ENCODE measurements around the gene AUTS2.

The AUTS2 gene

DNA sequence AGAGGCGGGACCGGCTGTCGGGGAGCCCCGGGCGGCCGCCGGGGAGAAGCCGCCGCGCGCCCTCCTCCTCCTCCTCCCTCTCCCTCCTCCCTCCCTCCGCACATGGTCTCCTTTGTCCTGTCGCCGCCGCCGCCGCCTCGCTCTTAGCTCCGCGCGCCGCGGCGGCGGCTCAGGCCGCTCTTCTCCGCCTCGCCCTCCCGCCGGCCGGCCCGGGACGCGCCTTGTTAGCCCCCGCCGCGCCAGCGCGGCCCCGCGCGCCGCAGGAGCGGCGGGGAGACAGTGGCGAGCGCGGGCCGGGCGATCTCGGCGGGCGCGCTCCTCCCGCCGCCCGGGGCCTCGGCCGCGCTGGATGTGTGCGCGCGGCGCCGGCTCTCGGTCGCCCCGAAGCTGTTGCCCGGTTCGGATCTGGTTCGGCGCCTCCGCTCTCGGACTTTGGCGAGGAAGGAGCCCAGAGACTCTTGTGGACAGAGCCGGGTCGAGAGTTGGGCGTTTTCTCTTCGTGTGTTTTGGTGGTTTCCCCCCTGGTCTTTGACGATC lies 1096.2 kb downstream of the AUTS2 start:
- peak; percentile 40 for DNase-seq

DNA sequence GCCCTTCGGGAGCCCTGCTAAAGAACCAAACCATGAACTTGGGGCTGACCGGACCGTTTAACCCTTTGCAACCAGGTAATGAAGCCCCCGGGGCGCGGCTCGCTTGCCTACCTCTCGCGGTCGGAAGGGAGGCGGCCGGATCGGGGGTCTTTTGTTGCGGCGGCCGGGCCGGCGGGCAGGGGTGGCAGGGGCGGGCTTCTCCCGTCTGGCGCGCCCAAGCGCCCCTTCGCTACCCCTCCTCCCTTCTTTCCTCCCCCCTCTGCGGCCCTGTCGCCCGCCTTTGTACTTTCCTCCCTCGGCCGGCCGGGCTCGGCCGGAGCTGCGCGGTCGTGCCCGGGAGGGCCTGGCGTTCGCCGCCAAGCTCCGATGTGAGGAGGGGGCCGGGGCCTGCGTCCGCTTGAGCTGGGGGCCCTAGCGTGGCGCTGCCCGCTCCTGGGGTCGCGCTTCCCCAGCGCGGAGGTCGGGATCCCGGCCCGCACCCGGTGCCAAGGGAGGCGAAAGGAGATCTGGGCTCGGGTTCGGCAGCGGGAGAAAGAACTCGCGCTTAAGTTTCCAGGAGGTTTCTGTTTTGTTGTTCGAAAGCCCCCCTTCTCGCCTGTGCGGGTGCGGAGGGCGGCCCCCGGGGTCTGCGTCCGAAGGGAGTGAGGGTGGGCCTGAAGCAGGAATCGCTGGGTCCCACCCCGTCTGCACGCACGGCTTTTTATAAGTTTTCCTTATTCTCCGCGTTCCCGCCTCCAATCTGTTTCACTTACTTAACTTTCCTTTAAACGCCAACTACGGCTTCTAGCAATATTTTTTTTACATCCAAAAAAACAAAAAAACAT lies 1096.9 kb downstream of the AUTS2 start:
- peak; percentile 67 for DNase-seq

DNA sequence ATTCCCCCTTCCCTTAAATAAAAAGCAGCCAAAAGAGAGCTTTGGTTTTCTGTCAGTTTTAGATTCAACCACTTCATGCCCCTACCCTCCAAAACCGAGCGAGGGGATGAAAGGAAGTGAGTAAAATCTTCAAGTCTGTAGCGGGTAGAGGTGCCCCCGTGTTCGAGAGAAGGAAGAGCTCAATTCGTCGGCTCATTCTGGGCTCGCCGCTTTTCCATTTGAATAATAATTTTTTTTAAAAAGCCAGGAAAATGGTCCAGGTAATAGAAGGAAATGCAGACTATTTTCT lies 1097.5 kb downstream of the AUTS2 start:
- DNase-seq: peak; percentile 58

- DNase-seq: peak; percentile 58
Observed at GRCh38 chr7:70696201-70696754, 1098.0 kb downstream of the AUTS2 start.

DNA sequence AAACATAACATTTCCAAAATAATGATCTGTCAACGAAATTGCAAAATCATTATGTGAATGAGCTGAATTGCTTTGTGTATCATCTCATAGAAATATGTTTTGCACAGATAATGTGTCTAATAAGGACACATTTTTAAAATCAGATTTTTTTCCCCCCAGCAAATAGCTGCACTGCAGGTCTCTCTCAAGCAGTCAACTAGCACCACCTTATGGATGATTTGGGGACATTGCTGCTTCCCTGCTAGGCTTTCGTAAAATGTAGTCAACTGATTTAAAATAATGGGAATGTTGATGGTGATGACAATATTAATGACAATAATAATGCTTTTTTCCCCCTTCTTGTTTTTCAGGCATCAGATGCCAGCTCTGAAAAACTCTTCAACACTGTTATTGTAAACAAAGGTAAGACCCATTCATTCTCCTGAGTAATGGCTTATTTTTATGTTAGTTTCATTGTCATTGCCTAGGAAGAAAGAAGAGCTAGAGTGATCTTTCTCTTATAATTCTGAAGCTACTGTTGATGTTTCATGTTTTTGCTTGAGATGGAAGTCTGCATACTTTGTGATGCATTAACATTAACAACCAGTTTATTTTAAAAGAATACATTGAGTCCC lies 1100.1 kb downstream of the AUTS2 start:
- DNase-seq: peak; percentile 87

GRCh38 chr7:70699271-70699670 lies 1101.0 kb downstream of the AUTS2 start:
- no peak for DNase-seq

DNA sequence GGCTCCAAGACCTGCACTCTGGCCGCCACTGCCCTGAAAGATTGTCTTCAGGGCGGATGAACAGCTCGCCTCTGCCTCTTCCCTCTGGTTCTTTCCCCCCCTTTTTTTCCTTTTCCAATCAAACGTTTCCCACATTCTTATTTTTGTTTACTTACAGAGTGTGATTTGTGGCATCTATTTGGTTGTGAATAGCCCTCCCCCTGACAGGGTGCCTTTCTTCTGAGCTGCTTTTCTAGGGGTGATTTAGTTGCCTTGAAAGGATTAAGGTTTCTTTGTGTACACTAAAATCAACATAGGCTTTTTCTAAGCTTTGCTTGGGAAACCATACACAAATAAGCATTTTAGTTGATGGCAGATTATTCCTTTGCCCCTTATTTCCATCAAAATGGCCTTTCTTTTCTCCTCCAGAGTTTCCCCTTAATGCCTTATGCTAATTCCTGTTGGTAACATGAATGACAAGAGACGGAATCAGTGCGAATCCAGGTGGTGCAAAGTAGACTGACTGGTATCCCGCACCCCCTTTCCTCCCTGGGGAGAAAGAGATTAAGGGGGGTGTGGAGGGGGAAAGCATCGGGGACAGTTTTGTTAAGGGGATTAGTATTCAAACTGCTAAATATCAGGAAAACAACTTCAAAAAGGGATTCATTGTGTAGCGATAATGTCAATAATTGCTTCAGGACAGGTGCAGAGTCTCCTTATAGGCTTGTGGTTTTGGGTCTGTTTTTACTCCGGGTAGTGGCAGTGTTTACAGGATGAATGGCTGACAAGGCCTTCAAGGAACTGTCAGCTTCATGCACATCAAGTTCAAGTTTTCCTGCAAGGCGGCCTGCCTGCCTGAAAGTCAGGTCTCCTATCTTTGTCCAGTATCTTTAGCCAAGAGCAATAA lies 1102.0 kb downstream of the AUTS2 start:
- no peak for DNase-seq

DNA sequence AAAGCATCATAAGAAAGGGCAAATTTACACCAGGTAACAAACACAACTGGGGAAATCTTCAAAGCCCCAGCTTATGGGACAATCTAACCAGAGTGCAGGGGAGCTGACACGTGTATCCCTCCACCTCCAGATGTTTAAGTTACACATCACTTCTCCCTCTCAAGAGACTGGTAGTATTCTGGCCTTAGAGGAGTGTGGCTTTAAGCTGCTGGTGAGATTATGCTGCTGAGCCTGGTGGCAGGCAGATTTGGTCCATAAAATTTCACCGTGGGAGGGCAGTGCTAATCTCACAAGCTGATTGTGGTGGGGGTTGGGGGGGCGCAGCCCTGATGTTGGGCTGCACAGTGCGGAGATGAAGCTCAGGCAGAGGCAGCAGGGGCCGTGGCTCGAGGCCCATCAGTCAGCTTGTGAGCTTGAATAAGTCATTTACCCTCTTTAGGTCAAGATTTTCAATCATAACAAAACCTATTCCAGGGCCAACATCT lies 1102.7 kb downstream of the AUTS2 start:
- DNase-seq: no peak

DNA sequence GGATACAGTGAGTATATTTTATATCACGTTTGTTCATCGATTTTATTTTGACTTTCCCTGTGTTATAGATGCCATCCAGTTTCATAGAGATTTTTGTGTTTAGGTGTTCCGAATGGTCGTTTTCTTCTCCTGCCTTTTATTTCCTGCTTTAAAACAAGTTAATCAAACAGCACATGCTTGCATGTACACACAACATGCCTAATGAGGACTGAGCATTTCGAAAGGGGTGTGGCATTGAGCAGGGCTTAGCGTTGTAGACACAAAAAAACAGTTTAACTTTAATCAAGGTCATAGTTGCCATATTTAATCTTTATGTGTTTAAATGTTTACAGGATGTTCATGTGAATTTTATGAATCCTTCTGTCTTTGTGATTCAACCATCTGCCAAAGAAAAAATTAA lies 1103.2 kb downstream of the AUTS2 start:
- no peak for DNase-seq

- no peak for DNase-seq
Observed at GRCh38 chr7:70701991-70702390, 1103.7 kb downstream of the AUTS2 start.

- no peak for DNase-seq
Observed at GRCh38 chr7:70703785-70704184, 1105.5 kb downstream of the AUTS2 start.

GRCh38 chr7:70704831-70705346 lies 1106.6 kb downstream of the AUTS2 start:
- no peak for DNase-seq

DNA sequence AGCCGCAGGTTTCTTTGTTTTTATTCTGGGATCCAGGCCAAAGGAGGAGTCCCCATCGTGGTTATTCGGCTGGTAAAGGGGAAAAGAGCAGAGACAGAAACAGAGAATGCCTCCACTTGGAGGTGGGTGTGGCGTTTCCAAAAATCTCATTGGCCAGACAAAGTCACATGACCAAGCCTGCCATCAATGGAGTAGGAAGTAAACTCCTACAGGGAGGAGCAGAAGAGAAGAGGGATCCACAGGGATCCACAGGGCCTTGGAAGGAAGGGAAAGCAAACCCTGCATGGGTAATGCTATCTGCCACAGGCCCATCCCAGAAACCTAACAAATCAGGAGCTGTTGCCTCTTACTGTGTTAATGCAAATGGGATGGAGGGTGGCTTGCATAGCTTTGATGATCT lies 1107.9 kb downstream of the AUTS2 start:
- no peak for DNase-seq

DNA sequence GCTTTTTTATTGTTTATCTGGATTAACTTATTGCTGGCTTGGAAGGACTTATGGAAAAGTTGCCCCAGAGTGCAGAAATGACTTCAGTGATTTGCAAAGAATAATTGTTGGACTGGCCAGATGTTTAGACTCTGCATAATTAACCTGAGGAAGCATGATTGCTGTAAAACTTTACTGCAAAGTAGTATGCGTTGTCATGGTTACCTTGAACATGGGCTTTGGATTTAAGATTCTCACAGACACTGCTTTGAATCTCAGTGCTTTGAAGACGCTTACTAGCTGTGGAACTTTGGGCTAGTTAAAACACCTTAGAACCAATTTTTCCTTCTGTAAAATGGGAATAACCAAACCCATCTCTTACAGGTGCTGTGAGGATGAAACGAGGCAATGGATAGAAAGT lies 1108.4 kb downstream of the AUTS2 start:
- DNase-seq: no peak

- DNase-seq: no peak
Observed at GRCh38 chr7:70707823-70708243, 1109.6 kb downstream of the AUTS2 start.

DNA sequence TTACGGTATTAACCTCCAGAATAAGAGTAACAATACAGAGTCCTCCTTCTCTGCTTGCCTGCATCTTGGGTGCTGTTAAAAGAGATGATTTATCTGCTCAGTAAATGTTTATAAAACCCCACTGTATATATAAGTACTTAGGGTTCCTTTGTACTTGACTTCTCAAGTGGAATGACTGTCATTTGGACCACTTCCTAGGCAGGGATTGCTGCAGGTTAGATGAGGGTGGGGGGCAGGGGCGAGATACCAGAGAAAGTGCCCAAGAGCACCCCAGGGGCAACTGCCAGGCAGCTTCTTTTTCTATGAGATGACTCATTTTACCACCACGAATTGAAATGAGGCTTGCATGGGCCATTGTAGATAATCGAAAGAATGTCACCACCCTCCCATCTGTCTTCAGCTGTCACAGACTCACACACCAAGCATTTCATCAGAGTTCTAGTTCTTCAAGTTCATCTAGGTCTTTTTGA lies 1111.8 kb downstream of the AUTS2 start:
- DNase-seq: no peak

GRCh38 chr7:70710651-70711050 lies 1112.4 kb downstream of the AUTS2 start:
- DNase-seq: no peak

- no peak for DNase-seq
Observed at GRCh38 chr7:70711452-70711851, 1113.2 kb downstream of the AUTS2 start.

GRCh38 chr7:70712942-70713341 lies 1114.7 kb downstream of the AUTS2 start:
- no peak for DNase-seq

DNA sequence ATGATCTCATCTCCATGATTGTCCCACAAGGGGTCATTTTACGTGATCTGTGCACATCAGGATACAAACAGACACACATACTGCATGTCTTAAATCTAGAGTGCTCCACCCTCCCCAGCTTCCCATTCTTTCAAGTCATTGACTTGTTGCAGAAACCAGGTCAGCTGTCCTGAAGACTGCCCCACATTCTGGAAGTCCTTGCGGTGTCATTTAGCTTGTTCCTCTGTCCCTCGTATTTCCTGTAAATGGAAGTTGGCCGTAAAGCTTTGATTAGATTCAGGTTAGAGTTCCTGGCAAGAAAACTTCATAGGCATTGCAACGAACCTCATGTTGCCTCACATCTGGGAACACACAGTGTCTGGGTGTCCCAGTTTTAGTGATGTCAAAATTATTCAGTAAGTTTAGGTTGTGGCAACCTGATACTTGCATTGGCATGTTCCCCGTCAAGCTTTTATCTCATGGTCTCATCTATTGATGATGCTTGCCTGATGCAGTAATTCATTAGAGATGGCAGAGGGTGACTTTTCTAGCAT lies 1116.3 kb downstream of the AUTS2 start:
- no peak for DNase-seq

DNA sequence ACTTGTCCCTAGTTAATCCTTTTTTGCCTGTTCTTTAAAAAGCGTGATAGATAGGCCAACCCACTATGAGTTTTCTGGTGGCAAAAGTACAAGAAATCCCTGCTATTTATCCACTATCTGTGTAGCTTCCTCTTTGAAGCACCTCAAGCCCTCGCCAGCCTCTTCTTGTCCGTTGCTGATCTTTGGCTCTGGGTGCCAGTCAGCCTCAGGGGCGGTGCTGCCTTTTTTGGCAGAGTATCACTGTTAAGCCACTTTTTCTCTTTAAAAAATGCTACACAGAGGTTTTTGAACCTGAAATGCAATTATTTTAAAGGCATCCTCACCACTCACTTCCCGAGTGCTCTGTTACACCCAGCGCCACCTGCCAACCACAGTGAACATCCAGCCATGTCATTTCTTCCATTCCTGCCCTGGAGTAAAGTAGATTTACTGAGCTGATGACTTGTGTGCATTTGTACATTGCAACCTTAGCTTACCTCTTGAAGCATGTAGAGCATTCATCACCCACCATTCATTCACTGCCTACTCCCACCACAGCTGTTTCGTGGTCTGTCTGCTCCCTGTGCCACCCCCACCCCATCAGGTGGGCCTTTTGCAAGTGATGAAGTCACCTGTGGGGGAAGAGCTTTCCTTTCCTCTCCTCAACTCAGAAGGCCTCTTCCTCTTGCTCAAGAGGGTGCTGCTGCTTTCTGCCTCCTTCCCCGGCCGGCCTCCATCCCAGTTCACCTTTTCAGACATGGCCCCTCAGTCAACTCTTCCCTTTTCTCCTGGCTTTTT lies 1119.5 kb downstream of the AUTS2 start:
- no peak for DNase-seq

- peak; percentile 72 for DNase-seq
Observed at GRCh38 chr7:70719125-70719524, 1120.8 kb downstream of the AUTS2 start.

Data from NCI-H1092 treated with DMSO at 0.1 percent for 48 hours (cell line).